Hepatic stellate cell (primary cell): ENCODE results near the gene CD82.
A peak's percentile ranks its signal among the peaks of the same experiment; 100 is the strongest.

Experiments
- DNase-seq: peaks from one replicate; pipeline ENCODE4 v3.0.0; 2011; ENCODE audit warnings: low spot score

Gene CD82

GRCh38 chr11:44575962-44576361 is 10.5 kb downstream of the CD82 start:
- DNase-seq: no peak

DNA sequence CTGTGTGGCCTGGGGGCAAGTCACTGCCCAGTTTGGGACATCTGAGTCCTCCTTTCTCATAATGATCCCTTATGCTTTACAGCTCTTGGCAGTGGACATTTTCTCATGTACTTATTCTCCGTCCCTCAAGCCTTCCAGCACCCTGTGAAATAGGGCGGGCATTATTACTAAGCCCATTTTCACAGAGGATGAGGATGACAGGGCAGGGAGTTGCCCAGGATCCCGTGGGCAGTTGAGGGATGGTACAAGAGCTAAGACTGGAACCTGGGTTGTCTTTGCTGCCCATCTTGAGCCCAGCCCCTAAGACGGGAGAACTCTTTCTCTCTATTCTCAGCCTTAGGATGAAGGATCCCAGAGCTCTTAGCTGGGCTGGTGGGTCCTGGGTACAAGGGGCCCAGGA is 11.2 kb downstream of the CD82 start:
- DNase-seq: no peak

DNA sequence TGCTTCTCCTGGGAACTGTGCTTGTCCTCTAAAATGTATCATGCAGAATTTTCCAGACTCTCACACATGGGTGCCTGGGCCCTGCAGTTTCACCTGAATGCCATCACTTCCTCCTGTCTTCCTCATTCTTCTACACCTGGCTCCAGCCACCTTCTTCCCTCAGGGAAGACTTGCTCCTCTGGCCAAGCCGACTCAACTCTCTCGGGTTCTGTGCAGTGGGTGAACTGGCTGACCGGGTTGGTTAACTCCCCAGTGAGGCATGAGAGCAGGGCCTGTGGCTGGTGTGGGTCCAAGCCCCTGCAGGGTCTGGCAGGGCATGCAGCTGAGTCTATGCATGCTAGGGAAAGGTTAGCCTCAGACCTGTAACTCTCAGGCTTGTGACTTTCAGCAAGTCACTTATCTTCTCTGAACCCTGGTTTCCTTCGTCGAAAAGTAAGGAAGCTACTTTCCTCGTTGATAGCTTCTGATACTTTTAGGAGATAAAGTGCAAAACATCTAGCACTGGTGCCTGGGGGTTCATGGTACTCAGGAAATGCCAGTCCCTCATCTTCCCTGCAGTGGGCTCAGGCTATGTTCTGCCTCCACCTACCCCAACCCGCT is 11.9 kb downstream of the CD82 start:
- DNase-seq: no peak

GRCh38 chr11:44578279-44578678 is 12.8 kb downstream of the CD82 start:
- DNase-seq: no peak

GRCh38 chr11:44579302-44579761 is 13.9 kb downstream of the CD82 start:
- DNase-seq: no peak

DNA sequence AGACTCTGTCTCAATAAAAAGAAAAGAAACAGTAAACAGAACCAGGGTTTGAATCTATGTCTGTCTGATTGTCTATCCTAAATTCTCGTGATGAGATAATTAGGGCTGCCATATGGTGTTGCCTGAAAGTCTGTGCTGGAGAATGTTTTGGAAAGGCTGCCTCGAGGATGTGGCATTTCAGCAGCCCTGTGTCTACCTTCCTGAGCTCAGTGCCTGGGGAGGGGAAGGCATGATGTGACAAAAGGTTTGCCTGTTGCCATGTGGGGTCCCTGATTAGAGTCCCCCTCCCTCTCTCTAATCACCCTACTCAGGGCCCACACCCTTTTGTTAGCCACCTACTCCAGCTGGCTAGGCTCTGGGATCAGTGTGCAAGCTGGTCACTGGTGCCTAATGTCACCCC is 15.2 kb downstream of the CD82 start:
- DNase-seq: no peak

DNA sequence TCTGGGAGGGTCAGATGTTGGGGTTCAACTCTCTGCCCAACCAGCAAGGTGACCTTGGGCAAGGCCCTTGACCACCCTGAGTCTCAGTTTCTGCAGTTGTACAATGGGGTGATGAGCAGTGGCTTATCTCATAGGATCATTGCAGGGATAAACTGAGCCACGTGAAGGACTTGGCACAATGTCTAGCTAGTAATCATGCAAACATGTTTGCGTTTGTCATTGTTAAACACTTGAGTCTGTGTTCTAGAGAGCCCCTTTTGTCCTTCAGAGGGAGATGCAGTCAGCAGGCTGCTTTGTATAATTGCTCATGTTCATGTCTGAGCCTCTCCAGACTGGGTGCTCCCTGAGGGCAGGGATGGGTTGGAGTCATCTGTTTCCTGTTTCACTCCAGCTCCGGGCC is 15.8 kb downstream of the CD82 start:
- DNase-seq: no peak

DNA sequence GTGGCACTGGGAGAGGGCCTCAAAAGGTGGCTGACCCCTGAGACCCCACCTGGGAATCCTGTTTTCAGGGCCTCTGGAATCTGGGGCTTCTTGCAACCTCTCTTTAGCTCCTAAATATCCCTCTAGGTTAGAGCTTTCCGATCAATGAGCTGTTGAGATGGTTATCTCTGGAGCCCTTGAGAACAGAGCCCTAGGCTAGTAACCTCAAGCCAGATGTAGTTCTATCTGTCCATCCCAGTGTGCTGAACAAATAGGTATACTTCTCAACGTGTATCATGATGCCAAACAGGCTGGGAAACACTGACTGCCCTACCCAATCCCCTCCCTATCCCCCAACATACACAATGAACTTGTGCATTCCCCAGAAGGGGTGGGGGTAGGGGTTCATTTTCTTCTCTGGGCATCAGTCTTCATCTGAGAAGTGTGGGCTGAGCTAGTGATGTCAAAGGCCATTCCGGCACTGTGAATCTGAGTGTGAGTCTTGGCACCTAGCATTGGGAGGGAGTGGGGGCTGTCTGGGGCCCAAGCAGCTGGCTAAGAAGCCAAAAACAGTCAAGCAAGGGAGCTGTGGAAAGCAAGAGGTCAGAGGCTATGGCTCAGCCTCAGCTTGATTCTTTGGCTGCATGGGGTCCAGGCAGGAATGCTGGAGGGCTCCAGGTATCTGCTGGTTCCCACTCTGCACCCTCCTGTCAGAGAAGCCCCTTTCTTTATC is 17.3 kb downstream of the CD82 start:
- no peak for DNase-seq

GRCh38 chr11:44583353-44583669 is 17.8 kb downstream of the CD82 start:
- no peak for DNase-seq

DNA sequence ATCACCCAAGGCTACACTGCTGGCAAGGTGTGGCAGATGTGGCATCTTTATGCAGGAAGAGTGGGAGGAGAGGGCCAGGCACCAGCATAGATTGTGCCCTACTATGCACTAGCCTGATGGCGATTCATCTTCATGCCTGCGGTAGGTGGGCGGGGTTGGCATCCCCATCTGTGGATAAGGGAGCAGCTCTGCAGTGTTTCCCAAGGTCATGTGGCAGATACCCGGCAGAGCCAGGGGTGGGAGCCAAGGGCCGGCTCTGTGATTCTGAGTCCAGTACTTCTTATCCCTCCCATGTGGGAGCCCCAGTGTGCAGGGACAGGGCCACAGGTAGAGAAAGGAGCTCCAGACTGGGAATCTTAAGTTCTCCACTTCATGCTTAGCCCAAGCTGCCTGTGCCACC is 20.0 kb downstream of the CD82 start:
- DNase-seq: no peak

DNA sequence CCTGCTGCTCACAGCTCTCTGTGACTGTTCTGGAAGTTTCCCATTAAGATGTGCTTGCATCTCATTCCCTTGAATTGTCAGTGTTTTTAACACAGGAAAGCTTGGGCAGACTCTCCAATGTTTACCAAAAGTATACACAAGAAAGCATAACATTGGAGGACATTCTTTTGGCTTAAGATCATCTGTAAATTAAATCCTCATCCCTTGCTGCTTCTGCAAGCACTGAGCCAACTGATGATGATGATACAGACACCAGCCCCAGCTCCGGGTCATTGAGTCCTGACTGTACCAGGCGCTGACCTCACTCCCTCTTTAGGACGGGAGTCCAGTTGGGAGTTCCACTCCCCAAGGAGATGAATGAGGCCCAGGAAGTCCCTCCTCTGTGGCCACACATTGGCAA is 23.8 kb downstream of the CD82 start:
- peak; percentile 53 for DNase-seq

GRCh38 chr11:44590769-44591168 is 25.3 kb downstream of the CD82 start:
- DNase-seq: no peak

DNA sequence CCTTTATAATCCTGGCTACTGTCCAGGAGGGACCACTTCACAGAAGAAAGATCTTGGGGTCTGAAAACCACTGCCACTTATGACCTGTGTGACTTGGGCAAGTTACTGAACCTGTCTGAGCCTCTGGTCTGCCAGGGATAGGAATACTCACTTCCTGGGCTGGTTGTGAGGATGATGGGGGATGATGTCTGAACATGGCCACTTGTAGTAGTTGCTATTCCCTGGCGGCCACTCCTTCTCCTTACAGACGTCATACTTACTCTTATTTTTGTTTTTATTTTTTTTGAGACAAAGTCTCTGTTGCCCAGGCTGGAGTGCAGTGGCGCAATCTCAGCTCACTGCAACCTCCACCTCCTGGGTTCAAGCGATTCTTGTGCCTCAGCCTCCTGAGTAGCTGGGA is 26.1 kb downstream of the CD82 start:
- no peak for DNase-seq

DNA sequence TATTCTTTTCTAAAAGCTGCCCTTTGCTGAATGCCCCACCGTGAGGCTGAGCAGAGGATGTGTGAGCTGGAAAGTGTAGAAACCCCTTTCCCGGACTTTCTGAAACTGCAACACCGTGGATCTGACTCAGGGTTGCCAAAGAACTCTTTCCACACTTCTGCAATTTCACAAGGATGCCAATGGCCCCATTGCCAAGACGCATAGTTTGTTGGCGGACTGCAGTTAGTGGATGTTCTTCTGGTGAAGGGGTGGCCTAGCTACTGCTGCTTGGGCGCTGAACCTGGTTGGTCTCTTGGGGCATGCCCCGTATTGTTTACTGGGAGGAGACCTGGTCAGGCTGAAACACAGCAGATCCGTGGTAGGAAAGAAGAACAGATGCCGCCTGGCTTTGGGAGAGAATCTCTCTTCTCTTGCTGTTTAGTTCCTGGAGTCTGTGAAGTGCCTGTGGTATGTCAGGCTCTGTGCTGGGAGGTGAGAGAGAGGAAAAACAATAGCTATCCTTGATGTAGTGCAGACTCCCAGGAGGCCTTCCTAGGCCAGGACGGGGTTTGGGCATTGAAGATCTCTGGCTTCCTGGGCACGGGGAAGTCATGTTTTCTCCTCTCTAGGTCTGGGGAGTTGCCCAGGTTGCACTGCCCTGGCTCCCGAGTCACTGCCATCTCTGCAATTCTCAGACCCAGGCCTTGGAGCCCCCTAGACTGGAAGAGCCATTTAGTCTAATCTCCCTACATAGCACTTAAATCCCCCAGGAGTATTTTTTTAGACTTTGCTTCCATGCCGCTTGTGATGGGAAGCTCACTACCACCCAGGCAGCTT is 26.9 kb downstream of the CD82 start:
- no peak for DNase-seq

DNA sequence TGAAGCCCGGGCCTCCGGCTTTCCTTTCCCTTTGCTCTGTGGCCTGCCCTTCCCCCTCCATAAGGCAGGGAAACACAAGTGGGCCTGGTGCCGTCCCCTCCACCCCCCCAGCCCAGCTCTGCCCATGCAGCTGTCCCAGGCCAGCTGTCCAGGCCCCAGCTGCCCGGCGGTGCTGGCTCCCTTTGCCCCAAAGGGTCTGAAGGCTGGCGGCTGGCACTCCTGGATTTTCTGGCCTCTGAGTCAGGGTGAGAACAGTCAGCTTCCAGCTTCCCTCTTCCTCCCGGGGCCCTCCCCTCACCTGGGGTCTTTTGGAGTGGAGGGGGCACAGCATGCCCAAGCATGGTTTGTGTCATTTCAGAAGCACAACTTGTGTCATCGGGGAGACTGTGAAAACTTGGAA is 27.8 kb downstream of the CD82 start:
- no peak for DNase-seq

DNA sequence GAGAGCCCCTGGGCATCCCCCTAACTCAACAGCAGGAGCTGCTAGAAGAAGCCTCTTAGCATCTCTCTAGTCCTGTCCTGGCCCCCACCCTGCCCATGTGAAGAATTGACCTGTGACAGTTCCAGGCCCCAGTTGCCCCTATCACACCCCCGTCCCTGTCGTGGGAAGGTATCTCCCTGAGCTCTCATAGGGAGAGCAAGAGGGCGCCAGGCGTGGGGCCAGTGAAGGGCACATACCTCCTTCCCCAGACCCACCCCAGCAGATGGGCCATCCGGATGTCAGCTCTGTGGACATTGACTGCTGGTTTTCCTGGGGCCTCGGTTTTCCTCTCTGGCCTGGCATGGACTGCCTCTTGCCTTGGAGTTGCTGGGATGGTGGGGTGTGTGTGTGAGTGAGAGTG is 29.5 kb downstream of the CD82 start:
- no peak for DNase-seq

DNA sequence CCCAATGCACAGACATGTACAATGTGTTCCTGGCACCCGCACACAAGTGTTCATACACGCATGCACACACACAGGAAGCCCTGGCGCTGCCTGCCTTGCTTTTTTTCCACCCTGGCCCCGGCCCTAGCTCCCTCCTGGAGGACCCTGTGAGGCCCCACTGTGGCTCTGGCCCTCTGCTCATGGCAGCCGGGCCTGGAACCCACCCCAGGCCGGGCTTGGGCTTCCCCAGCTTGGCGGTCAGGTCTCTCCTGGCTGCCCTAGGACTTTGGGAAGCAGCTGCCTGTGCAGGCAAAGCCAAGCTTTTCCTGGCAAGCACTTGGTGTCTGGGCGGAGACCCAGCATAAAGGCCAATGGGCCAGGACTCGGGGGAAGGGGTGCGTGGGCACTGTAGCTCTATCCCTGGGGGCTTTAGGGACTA is 30.5 kb downstream of the CD82 start:
- no peak for DNase-seq

DNA sequence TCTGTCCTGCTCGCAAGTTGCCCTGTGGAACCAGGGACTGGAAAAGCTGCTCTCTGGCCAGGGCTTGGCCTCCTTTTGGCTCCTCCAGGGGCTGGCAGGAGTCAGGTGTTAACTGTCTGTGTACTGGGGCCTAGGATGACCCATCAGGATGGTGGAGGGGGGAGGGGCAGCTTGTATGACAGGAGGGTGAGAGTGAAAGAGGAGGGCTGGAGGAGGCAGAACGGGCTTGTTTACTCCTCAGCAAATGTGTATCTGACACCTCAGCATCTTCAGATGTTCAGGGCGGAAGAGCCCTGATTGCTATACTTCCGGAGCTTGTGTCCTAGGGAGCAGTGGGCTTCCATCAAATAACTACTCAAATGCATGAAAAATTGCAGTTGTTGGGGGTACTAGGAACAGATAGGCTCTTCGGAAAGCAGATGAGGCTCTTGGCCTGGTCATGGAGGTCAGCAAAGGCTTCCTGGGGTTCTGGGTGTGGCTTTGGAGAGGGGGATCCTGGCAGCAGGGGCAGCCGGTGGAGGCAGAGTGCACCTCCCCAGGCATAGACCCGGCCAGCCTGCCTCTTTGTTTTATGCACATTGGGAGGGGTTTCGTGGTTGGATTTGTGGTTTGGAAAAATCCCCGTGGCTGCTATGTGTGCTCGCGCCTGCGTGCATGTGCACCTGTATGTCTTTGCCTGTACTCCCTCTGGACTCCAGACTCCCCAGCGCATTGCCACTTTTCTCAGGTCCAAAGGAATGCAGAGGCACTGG is 31.2 kb downstream of the CD82 start:
- DNase-seq: no peak

DNA sequence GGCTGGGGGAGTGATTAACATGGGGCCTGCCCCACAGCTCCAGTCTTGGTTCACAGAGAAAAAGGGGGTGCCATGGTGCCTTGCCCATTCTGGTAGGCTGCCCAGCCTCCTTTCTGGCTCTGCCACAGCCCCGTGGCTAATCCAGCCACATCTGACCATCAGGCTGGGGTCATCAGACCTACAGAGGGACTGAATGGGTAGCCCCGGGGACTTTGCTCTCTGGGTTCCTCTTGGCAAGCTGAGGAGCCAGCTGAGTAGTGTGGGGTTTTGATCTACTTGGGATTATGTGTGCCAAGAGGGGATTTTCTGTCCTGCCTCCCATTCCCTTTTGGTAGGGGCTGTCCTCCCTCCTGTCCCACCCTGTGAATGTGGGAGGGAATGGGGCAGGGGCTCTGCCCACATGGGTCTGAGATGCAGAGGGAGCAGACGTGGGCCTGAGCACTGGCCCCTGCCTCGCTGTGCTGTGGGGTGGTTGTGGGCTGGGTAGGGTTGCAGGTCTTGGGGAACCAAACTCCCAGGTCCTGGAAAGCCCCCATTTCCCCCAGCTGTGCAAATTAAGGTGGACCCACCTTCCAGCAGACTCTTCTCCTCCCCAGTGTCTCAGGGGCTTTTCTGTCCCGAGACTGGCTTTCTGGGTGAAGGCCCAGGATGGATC is 32.0 kb downstream of the CD82 start:
- DNase-seq: no peak

DNA sequence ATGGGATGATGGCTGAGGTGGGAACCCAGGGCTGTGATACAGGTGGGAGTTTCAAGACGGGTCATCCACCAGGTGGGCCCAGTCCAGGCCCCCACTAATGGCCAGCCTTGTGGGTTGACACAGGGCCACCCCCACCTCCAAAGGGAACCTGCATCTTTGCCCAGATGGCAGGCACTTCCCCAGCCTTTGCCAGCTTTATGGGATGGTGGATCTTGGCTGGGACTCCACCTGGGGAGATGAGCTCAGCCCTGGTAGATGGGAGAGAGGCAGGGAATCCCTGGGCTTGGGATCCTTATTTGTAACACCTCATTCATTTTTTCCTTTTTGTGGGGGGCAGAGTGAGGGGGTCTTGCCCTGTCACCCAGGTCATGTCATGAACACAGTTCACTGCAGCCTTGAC is 33.4 kb downstream of the CD82 start:
- no peak for DNase-seq

DNA sequence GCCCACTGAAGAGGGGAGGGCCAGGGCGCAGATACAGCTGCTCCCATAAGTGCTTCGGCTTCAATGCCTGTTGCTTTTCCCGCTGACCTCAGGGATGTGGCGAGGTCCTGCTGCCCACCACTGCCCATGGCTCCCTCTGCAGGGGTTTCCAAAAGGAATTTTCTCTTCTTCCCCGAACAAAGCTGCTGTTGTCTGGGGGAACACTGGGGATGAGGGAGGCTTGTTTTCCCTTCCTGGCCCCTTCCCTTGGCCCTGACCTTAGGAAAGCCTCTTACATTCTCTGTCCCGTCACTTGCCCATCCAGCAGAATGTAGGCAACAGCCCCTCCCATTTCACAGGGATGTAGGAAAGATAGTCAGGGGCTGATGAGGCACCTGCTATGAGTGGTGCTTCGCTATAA is 34.8 kb downstream of the CD82 start:
- no peak for DNase-seq

- no peak for DNase-seq
Observed at GRCh38 chr11:44600839-44601383, 35.4 kb downstream of the CD82 start.
